HG03571 (cell line): Measurements from ENCODE around the gene TMEM232.
"Not testable (repeated sequence)": the region's sequence is repeated elsewhere in the genome, so short reads cannot be mapped to it uniquely, and the experiment has no call there.

Experiments used
- ATAC-seq: cut with Tn5 transposase; IDR thresholded peaks from one replicate; pipeline ENCODE4 v1.9.1; 2021; ENCODE audit not compliant: unreplicated experiment

TMEM232 gene

DNA sequence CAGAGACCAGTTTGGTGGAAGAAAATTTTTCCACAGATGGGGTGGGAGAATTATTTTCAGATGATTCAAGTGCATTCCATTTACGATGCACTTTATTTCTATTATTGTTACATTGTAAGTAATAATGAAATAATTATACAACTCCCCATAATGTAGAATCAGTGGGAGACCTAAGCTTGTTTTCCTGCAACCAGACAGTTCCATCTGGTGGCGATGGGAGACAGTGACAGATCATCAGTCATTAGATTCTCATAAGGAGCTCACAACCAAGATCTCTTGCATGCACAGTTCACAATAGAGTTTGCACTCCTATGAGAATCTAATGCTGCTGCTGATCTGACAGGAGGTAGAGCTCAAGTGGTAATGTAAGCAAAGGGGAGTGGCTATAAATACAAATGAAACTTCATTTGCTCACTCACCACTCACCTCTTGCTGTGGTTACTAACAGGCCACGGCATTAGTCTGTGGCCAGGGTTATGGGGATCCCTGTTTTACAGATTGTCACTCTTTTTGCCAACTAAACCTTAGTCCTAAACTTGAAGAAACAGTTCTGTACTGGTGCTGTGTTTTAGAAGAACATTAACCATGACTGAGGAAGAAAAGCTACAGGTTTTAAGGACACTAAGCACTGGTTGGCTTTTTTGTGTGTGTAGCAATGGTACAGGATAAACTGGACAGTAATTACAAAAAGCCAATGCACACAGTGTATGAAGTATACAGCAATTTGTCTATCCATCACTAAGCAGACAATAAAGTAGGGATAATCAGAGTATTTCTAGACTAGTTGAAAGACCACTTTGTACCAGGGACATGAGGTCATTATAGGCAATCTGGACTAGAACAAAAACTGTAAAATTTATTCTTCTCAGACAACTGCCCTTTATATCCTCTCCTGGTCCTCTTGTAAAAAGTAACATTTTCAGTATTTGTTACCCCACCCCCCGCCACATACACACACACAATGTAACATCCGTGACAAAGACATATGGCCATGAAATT, 9.9 kb downstream of the TMEM232 start:
- ATAC-seq: no peak

GRCh38 chr5:110707260-110707844, 19.1 kb downstream of the TMEM232 start:
- ATAC-seq: no peak

GRCh38 chr5:110705349-110705748, 21.1 kb downstream of the TMEM232 start:
- no peak for ATAC-seq

DNA sequence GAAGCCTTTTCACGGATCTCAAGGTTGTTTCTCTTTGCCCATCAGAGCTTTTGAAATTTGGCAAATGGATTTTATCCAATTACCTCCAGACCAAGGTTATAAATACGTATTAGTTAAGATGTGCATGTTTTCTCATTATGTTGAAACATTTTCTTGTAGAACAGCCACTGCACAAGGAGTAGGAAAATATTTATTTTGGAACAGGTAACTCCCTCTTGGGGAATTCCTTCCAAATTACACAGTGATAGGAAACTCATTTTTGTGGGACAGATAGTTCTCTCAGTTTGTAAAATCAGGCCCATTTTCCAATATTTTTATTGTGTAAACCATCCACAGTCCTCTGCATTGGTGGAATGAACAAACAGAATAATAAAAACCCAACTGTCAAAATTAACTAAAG, 23.0 kb downstream of the TMEM232 start:
- no peak for ATAC-seq

- ATAC-seq: no peak
Measured at GRCh38 chr5:110702704-110703103, 23.8 kb downstream of the TMEM232 start.

GRCh38 chr5:110702300-110702699, 24.2 kb downstream of the TMEM232 start:
- no peak for ATAC-seq

DNA sequence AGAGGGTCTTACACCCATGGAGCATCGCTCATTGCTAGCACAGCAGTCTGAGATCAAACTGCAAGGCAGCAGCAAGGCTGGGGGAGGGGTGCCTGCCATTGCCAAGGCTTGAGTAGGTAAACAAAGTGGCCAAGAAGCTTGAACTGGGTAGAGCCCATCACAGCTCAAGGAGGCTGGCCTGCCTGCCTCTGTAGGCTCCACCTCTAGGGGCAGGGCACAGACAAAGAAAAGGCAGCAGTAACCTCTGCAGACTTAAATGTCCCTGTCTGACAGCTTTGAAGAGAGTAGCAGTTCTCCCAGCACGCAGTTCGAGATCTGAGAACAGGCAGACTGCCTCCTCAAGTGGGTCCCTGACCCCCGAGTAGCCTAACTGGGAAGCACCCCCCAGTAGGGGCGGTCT, 33.8 kb downstream of the TMEM232 start:
- not testable (repeated sequence) for ATAC-seq

DNA sequence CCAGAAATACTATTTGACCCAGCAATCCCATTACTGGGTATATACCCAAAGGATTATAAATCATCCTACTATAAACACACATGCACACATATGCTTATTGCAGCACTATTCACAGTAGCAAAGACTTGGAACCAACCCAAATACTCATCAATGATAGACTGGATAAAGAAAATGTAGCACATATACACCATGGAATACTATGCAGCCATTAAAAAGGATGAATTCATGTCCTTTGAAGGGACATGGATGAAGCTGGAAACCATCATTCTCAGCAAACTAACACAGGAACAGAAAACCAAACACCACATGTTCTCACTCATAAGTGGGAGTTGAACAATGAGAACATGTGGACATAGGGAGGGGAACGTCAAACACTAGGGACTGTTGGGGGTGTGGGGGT, 35.9 kb downstream of the TMEM232 start:
- not testable (repeated sequence) for ATAC-seq

- no peak for ATAC-seq
Measured at GRCh38 chr5:110687485-110687884, 39.0 kb downstream of the TMEM232 start.

DNA sequence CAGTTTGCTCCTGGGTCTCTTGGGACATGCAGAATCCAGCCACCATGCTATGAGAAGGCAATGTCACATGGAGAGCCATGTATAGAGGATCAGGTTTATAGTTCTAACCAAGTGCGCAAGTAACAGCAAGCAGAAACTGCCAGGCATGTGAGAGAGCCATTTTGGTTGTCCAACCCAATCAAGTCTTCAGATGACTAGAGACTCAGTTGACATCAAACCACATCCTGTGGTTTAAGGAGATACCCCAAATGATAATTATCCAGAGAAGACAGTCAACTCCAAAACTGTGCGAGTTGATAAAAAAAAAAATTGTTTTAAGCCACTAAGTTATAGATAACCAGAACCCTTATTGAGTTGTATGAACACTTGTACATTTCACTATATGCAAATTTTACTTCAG, 40.2 kb downstream of the TMEM232 start:
- ATAC-seq: no peak

DNA sequence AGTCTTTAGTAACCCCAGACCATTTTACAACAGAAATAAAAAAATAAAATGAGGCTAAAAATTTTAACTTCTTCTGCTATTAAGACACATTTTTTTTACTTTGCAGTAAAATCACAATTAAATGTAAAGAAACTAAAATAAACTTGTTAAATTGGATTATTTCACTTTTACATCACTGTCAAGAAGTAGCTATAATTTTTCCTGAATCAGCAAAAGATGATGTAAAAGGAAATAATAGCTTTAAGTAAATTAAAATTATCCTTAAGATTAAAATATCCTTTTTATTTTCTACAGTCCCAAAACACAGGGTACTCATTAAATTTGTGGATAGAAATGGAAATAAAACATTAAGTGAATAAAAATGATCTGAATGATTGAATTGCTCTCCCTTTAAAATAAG, 44.5 kb downstream of the TMEM232 start:
- ATAC-seq: no peak

DNA sequence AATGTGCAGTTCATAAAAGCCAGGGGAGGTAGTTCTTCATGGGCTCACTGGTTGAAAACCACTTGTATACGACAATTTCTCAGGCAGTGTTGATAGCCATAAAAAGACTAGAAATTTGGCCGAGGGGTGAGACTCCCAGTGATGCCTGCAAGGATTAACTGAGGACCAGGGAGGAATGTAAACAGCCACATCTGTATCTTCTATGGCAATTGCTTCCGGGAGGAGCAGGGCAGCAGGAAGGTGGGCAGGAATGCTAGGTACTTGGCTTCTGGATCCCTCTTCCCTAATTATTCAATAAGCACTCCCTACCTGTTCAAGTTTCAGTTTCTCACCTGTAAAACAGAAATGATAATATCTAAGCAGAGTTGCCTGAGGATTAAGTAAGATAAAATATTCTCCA, 45.4 kb downstream of the TMEM232 start:
- ATAC-seq: no peak

DNA sequence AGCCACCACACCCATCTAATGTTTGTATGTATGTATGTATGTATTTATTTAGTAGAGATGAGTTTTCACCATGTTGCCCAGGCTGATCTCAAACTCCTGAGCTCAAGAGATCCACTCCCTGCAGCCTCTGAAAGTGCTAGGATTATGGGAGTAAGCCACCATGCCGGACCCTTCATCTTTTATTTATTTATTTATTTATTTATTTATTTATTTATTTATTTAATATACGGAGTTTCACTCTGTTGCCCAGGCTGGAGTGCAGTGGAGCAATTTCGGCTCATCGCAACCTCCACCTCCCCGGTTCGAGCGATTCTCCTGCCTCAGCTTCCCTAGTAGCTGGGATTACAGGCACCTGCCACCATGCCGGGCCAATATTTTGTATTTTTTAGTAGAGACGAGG, 49.9 kb downstream of the TMEM232 start:
- ATAC-seq: not testable (repeated sequence)

- ATAC-seq: no peak
Measured at GRCh38 chr5:110665184-110665726, 61.2 kb downstream of the TMEM232 start.

GRCh38 chr5:110663525-110663924, 62.9 kb downstream of the TMEM232 start:
- no peak for ATAC-seq

DNA sequence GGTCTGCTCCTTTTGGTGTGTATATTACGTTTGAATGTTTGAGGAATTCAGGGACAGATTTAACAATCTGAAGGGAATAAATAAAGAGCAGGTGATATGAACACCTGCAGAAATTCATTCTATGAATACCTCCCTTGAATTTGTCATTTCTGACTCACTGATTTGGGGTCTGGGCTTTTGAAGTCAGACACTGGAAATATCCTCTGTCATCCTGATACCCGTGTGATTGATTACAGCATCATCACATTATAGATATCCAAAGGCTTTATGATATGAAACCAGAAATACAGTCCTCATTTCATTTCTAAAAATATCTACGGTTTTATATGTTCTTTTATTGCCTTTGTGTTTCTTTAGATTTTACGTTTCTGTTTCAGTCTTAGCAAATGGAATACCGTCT, 68.5 kb downstream of the TMEM232 start:
- ATAC-seq: no peak

GRCh38 chr5:110653231-110653970, 73.1 kb downstream of the TMEM232 start:
- no peak for ATAC-seq

DNA sequence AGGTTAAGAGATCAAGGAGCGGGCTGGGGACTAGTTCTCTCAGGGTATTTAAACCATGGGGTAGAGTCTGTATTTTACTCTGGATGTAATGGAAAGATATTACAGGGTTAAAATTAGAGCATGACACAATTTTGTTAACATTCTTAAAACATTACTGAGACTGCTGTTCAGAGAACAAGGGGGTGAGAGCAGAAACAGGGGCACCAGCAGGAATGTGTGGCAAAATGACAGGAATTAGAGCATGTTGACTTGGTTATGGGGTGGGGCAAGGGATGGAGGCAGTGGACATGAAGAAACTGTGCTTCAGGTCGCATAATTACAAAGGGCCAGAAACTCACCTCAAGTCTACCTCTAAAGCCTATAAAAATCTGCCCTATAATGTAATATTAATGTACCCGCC, 75.0 kb downstream of the TMEM232 start:
- ATAC-seq: no peak

DNA sequence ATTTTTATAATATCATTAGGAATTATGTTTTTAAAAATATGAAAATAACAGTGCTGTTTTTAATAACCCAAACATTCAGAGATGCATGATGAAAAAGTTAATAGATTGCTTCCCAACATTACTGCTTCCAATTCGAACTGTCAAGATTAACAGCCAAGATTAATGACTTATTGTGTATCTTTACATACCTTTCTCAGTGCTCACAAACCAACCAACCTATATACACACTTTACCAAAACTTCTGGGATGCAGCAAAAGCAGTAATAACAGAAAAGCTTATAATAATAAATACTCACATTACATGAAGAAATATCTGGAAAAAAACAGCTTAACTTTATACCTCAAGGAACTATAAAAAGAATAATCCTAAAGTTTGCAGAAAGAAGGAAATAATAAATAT, 82.1 kb downstream of the TMEM232 start:
- no peak for ATAC-seq

DNA sequence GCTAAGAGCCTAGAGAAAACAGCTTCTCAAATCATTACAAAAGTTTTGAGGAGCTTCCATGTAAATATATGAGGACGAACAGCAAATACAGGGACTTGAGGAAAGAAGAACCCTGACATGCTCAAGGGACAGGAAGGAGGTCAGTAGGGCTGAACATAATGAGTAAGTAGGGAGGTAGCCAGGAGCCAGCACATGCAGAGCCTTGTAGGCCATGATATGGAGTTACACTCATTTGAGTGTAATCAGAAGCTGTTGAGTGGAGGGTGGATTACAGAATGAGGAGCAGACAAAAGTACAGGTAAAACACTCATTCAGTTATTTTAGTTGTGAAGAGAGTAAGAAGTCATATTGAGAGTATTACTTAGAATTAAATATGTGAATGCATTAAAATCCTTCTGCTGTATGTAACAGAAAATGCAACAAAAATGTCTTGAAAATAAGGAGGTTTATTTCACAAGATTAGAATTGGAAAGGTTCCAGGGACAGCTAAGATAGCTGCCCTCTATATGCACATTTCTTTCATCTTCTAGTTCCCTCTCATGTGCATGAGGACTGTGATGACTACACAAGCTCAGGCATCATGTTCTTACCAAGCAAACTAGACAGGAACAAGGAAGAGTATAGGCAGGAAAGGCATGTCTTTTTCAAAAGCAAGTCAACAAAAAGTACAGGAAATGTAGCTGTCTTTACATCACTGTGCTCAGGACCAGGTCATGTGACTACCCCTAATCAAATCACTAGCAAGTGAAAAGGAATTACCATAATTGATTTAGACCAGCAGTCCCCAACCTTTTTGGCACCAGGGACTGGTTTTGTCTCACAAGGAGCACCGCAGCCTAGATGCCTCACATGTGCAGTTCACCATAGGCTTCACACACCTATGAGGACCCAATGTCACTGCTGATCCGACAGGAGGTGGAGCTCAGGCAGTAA, 87.2 kb downstream of the TMEM232 start:
- no peak for ATAC-seq
